ENCODE results near the gene DEFB113.

DNA sequence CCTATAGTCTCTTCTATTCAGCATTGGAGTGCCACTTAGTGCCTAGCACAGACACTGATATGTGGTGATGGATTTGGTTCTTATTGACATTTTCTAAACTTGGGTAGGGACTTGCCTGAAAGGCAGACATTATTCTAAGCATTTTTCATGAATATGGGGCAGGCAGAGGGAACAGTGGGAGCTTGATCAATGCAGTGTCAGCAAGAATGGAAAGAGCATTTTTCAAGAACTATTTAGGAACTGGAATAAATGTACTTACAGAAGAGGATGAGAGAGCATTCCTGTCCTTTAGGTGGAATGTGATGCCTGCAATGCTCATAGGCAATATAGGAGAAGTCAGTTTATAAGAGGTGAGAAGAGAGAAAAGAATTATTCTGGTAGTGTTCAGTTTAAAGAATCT lies 31.6 kb downstream of the DEFB113 start:
- no peak for TF ChIP-seq EZH2 (IDR thresholded peaks at IDR 0.05; ENCODE audit: low read depth)
- TF ChIP-seq, protein P1, sequence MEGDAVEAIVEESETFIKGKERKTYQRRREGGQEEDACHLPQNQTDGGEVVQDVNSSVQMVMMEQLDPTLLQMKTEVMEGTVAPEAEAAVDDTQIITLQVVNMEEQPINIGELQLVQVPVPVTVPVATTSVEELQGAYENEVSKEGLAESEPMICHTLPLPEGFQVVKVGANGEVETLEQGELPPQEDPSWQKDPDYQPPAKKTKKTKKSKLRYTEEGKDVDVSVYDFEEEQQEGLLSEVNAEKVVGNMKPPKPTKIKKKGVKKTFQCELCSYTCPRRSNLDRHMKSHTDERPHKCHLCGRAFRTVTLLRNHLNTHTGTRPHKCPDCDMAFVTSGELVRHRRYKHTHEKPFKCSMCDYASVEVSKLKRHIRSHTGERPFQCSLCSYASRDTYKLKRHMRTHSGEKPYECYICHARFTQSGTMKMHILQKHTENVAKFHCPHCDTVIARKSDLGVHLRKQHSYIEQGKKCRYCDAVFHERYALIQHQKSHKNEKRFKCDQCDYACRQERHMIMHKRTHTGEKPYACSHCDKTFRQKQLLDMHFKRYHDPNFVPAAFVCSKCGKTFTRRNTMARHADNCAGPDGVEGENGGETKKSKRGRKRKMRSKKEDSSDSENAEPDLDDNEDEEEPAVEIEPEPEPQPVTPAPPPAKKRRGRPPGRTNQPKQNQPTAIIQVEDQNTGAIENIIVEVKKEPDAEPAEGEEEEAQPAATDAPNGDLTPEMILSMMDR (conservative IDR thresholded peaks at IDR 0.05) = no peak

Measured in PC-9 (cell line).